Mesenchymal stem cell (in vitro differentiated cells and primary cell): ENCODE measurements around the gene PGGHG.
"Not testable (repeated sequence)": the region's sequence is repeated elsewhere in the genome, so short reads cannot be mapped to it uniquely, and the experiment has no call there.

Experiments
- DNase-seq: peaks from one replicate; pipeline ENCODE4 v3.0.0-alpha.2; 2013
- H2AFZ ChIP-seq: one replicate; pipeline ENCODE4 v1.6.1; 2013; ENCODE audit warnings: low read depth, mild to moderate bottlenecking, control low read depth, inconsistent platforms, low read length, moderate library complexity
- H2AK5ac ChIP-seq: 2 replicates; pipeline ENCODE4 v1.6.1; 2013; ENCODE audit warnings: low read length, moderate library complexity, mild to moderate bottlenecking, inconsistent platforms; ENCODE audit not compliant: severe bottlenecking
- H2BK120ac ChIP-seq: one replicate; pipeline ENCODE4 v1.6.1; 2013; ENCODE audit warnings: low read depth, mild to moderate bottlenecking, inconsistent platforms, low read length, moderate library complexity
- H2BK12ac ChIP-seq, 2 experiments: one replicate each; pipeline ENCODE4 v1.6.1; 2013; ENCODE audit warnings: inconsistent platforms in 2 of 2, low read length in 2 of 2, mild to moderate bottlenecking in 2 of 2, moderate library complexity in 2 of 2, control low read depth in 1 of 2
- H2BK15ac ChIP-seq: one replicate; pipeline ENCODE4 v1.6.1; 2013; ENCODE audit warnings: mild to moderate bottlenecking, low read depth, inconsistent platforms; ENCODE audit not compliant: poor library complexity, severe bottlenecking
- H2BK5ac ChIP-seq: 2 replicates; pipeline ENCODE4 v1.6.1; 2013; ENCODE audit warnings: low read depth, mild to moderate bottlenecking, low read length, control low read depth, inconsistent platforms; ENCODE audit not compliant: poor library complexity, severe bottlenecking
- H3K14ac ChIP-seq, 2 experiments: one replicate each; pipeline ENCODE4 v1.6.1; 2013; ENCODE audit warnings: inconsistent platforms in 2 of 2, low read length in 2 of 2, control low read depth in 1 of 2, mild to moderate bottlenecking in 1 of 2, moderate library complexity in 1 of 2
- H3K18ac ChIP-seq, 2 experiments: one replicate each; pipeline ENCODE4 v1.6.1; 2013; ENCODE audit warnings: inconsistent platforms in 2 of 2, low read length in 2 of 2, control low read depth in 1 of 2, low read depth in 1 of 2, mild to moderate bottlenecking in 1 of 2
- H3K23ac ChIP-seq, 2 experiments: one replicate each; pipeline ENCODE4 v1.6.1; 2013; ENCODE audit warnings: inconsistent platforms in 2 of 2, low read length in 2 of 2, mild to moderate bottlenecking in 2 of 2, moderate library complexity in 2 of 2, control low read depth in 1 of 2
- H3K27ac ChIP-seq: 2 replicates; pipeline ENCODE4 v1.5.1; 2013; ENCODE audit warnings: mild to moderate bottlenecking, moderate library complexity, low read length, control low read depth, inconsistent platforms; ENCODE audit not compliant: poor library complexity, severe bottlenecking
- H3K27me3 ChIP-seq, 2 experiments: 2 replicates each; pipeline versions ENCODE4 v1.6.1 to v1.7.0; 2013; ENCODE audit warnings: low read length in 2 of 2, mild to moderate bottlenecking in 2 of 2, moderate library complexity in 2 of 2, control low read depth in 1 of 2, inconsistent platforms in 1 of 2; ENCODE audit not compliant: control insufficient read depth in 1 of 2, insufficient read depth in 1 of 2
- H3K36me3 ChIP-seq, 2 experiments: 2 replicates each; pipeline versions ENCODE4 v1.6.1 to v1.7.0; 2013; ENCODE audit warnings: low read length in 2 of 2, control low read depth in 1 of 2, inconsistent platforms in 1 of 2, low read depth in 1 of 2, mild to moderate bottlenecking in 1 of 2; ENCODE audit not compliant: insufficient read depth in 2 of 2, control insufficient read depth in 1 of 2
- H3K4ac ChIP-seq, 2 experiments: one replicate each; pipeline ENCODE4 v1.6.1; 2013; ENCODE audit warnings: inconsistent platforms in 2 of 2, low read length in 2 of 2, mild to moderate bottlenecking in 2 of 2, moderate library complexity in 2 of 2, control low read depth in 1 of 2, low read depth in 1 of 2
- H3K4me1 ChIP-seq: 2 replicates; pipeline ENCODE4 v1.6.1; 2013; ENCODE audit warnings: low read depth, low read length, control low read depth; ENCODE audit not compliant: control insufficient read depth, insufficient read depth
- H3K4me2 ChIP-seq: 2 replicates; pipeline ENCODE4 v1.6.1; 2013; ENCODE audit warnings: low read length, mild to moderate bottlenecking, inconsistent platforms; ENCODE audit not compliant: poor library complexity, severe bottlenecking
- H3K4me3 ChIP-seq, 2 experiments: 2 replicates each; pipeline versions ENCODE4 v1.5.1 to v1.7.0; 2013; ENCODE audit warnings: low read length in 2 of 2, mild to moderate bottlenecking in 2 of 2, control low read depth in 1 of 2, low read depth in 1 of 2; ENCODE audit not compliant: insufficient read depth in 1 of 2
- H3K79me1 ChIP-seq: replicated peaks from 2 replicates; pipeline ENCODE4 v1.6.1; 2013; ENCODE audit warnings: mild to moderate bottlenecking, control low read depth, low read length, inconsistent platforms; ENCODE audit not compliant: poor library complexity, severe bottlenecking
- H3K9ac ChIP-seq: 2 replicates; pipeline ENCODE4 v1.7.0; 2013; ENCODE audit warnings: mild to moderate bottlenecking, low read length, moderate library complexity
- H3K9me3 ChIP-seq: 2 replicates; pipeline ENCODE4 v1.7.0; 2013; ENCODE audit warnings: mild to moderate bottlenecking, low read length; ENCODE audit not compliant: control insufficient read depth
- H4K8ac ChIP-seq: one replicate; pipeline ENCODE4 v1.6.1; 2013; ENCODE audit warnings: inconsistent platforms, mild to moderate bottlenecking, low read length, moderate library complexity
- H4K91ac ChIP-seq: one replicate; pipeline ENCODE4 v1.6.1; 2013; ENCODE audit warnings: mild to moderate bottlenecking, low read length, inconsistent platforms
- WGBS: methylation state at CpG from one replicate; pipeline ENCODE4 v1.1.7; 2013; ENCODE audit warnings: mixed read lengths; 5-methylcytosine and 5-hydroxymethylcytosine counted together

Gene PGGHG

DNA sequence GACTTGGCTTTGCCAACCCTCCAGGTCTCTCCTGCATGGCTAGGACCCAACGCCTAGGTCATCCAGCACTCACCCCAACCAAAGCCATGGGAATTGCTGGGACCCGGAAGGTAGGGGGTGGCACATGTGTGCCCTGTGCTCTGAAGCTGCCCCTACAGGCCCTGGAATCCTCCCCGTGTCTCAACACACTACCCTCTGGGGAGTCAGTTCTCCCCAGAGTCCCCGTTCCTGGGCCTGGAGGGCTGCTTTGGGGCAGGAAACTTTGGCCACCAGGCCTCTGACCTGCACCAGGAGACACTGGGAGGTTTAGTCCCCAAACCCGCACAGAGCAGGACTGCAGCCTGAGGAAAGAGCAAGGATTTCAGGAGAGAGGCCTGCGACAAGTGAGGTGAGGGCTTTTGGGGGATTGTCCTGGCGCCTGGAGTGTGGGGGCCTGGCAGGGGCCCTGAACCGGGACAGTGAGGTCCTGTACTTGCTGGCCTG lies 24.4 kb downstream of the PGGHG start:
- peak overlapping the region; percentile 81 for H4K8ac ChIP-seq
- H3K4ac ChIP-seq: peak overlapping the region; percentile 69 to 96
- peak overlapping the region; percentile 95 for H2BK15ac ChIP-seq
- H3K18ac ChIP-seq: peak overlapping the region; percentile 62 to 97
- DNase-seq: no peak
- peak overlapping the region; percentile 46 for H3K27ac ChIP-seq
- H3K14ac ChIP-seq: peak overlapping the region in 1 of 2 experiments; percentile 3
- H3K79me1 ChIP-seq: peaks cover 15% of the 10 kb centered on the region
- no peaks in the 10 kb centered on the region for H3K9me3 ChIP-seq
- peaks cover 0 to 7% of the 10 kb centered on the region in 2 experiments for H3K36me3 ChIP-seq
- H3K27me3 ChIP-seq: peaks cover 0 to 10% of the 10 kb centered on the region in 2 experiments
- H2BK120ac ChIP-seq: peak overlapping the region; percentile 91
- no peak overlapping the region for H2BK5ac ChIP-seq
- WGBS: 38% methylated on average over 8 of the region's 8 CpGs
- peak overlapping the region; percentile 88 for H3K9ac ChIP-seq
- H3K4me2 ChIP-seq: no peak overlapping the region
- H3K4me3 ChIP-seq: peak overlapping the region in 1 of 2 experiments; percentile 91
- H2AFZ ChIP-seq: peak overlapping the region; percentile 23
- H3K23ac ChIP-seq: peak overlapping the region in 1 of 2 experiments; percentile 89
- peak overlapping the region; percentile 0 for H2AK5ac ChIP-seq
- peaks cover 38% of the 10 kb centered on the region for H3K4me1 ChIP-seq
- H2BK12ac ChIP-seq: peak overlapping the region; percentile 62 to 98
- H4K91ac ChIP-seq: peak overlapping the region; percentile 83

- peak within 1 kb of the TSS; percentile 79 for H3K4me2 ChIP-seq
- H3K79me1 ChIP-seq: peaks cover 15% of the 10 kb centered on the region
- H2BK120ac ChIP-seq: peak within 1 kb of the TSS; percentile 91
- peak within 1 kb of the TSS in 1 of 2 experiments; percentile 93 for H3K23ac ChIP-seq
- 3% methylated on average over 18 of the region's 18 CpGs for WGBS
- H3K4ac ChIP-seq: peak within 1 kb of the TSS; percentile 69 to 96
- H3K4me1 ChIP-seq: peaks cover 35% of the 10 kb centered on the region
- no peak within 1 kb of the TSS for H2BK5ac ChIP-seq
- peaks cover 0 to 7% of the 10 kb centered on the region in 2 experiments for H3K36me3 ChIP-seq
- no peaks in the 10 kb centered on the region for H3K9me3 ChIP-seq
- H3K14ac ChIP-seq: peak within 1 kb of the TSS in 1 of 2 experiments; percentile 68
- peak within 1 kb of the TSS; percentile 62 to 97 for H3K18ac ChIP-seq
- peak; percentile 94 for DNase-seq
- H3K4me3 ChIP-seq: peak within 1 kb of the TSS; percentile 49 to 91
- H3K9ac ChIP-seq: peak within 1 kb of the TSS; percentile 88
- H2BK15ac ChIP-seq: peak within 1 kb of the TSS; percentile 95
- peak within 1 kb of the TSS; percentile 52 for H3K27ac ChIP-seq
- H2AK5ac ChIP-seq: peak within 1 kb of the TSS; percentile 0
- peak within 1 kb of the TSS; percentile 81 for H4K8ac ChIP-seq
- peak within 1 kb of the TSS; percentile 62 to 98 for H2BK12ac ChIP-seq
- H4K91ac ChIP-seq: peak within 1 kb of the TSS; percentile 83
- peak within 1 kb of the TSS; percentile 23 for H2AFZ ChIP-seq
- peaks cover 0 to 10% of the 10 kb centered on the region in 2 experiments for H3K27me3 ChIP-seq
These were observed 25.0 kb downstream of the PGGHG start, which contains the start of gene IFITM1 for GRCh38 chr11:313787-314553. TSS of gene IFITM1 (plus strand) at chr11:314040. CDS start at chr11:314171, 131 bp downstream.

DNA sequence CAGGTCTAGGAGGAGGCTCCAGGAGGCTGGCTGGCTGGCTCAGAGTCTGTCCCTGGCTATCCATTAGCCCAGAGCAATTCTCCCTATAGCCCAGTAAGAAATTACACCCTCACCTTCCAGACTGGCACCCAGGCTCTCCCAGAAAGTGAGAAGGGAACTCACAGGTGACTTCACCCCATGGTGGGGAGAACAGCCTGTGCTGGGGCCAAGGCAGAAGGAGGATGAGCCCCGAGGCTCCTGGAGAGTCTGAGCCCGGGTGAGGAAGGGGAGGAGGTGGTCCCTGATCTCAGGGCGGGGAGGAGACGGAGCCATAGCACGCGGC lies 25.6 kb downstream of the PGGHG start:
- H4K91ac ChIP-seq: peak overlapping the region; percentile 36
- H4K8ac ChIP-seq, H3K27me3 ChIP-seq, H2AFZ ChIP-seq, H3K36me3 ChIP-seq, H2BK15ac ChIP-seq, H2BK5ac ChIP-seq, DNase-seq, H3K9me3 ChIP-seq, H2BK12ac ChIP-seq, H3K27ac ChIP-seq, H3K23ac ChIP-seq, H2AK5ac ChIP-seq: not testable (repeated sequence)
- H3K4ac ChIP-seq: peak overlapping the region in 1 of 2 experiments; percentile 7
- H2BK120ac ChIP-seq: peak overlapping the region; percentile 0
- H3K9ac ChIP-seq: peak overlapping the region; percentile 88
- H3K79me1 ChIP-seq: peaks cover 12% of the 10 kb centered on the region
- H3K4me3 ChIP-seq: peak overlapping the region; percentile 49 to 91
- peak overlapping the region; percentile 79 for H3K4me2 ChIP-seq
- peaks cover 32% of the 10 kb centered on the region for H3K4me1 ChIP-seq
- 8% methylated on average over 4 of the region's 6 CpGs for WGBS
- peak overlapping the region in 1 of 2 experiments; percentile 68 for H3K14ac ChIP-seq
- peak overlapping the region; percentile 54 to 92 for H3K18ac ChIP-seq

DNA sequence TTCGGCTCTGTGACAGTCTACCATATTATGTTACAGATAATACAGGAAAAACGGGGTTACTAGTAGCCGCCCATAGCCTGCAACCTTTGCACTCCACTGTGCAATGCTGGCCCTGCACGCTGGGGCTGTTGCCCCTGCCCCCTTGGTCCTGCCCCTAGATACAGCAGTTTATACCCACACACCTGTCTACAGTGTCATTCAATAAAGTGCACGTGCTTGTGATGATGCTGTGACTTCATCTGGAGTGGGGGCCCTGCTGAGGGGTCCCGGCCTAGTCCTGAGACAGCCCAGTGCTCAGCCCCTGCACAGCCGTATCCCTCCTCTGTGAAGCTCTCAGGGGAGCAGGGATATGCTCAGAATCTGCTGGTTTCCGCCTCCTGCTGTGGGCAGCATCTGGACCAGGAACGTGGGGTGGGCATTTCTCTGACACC lies 26.1 kb downstream of the PGGHG start:
- Histone ChIP-seq H2AK5ac (no peak overlapping the region), H3K4me3 (peak overlapping the region in 1 of 2 experiments; percentile 91), H3K4me1 (peaks cover 34% of the 10 kb centered on the region), H2AFZ (no peak overlapping the region), H3K18ac (peak overlapping the region in 1 of 2 experiments; percentile 14), H2BK15ac (no peak overlapping the region), H3K14ac (peak overlapping the region in 1 of 2 experiments; percentile 76), H3K36me3 (peaks cover 0 to 7% of the 10 kb centered on the region in 2 experiments), H3K79me1 (peaks cover 12% of the 10 kb centered on the region), H3K4ac (no peak overlapping the region), H4K8ac (no peak overlapping the region), H3K4me2 (no peak overlapping the region), H3K27ac (no peak overlapping the region), H4K91ac (no peak overlapping the region), H2BK120ac (no peak overlapping the region), H3K27me3 (peaks cover 0 to 10% of the 10 kb centered on the region in 2 experiments), H3K23ac (peak overlapping the region in 1 of 2 experiments; percentile 78), H2BK12ac (peak overlapping the region in 1 of 2 experiments; percentile 3), H3K9me3 (no peaks in the 10 kb centered on the region), H2BK5ac (no peak overlapping the region), H3K9ac (peak overlapping the region; percentile 88)
- DNase-seq: peak; percentile 33
- WGBS: 43% methylated on average over 9 of the region's 9 CpGs
